Endodermal cell (in vitro differentiated cells): Measurements from ENCODE around the gene PTPRU. TPM values are rescaled to one million over a fixed set of nuclear protein-coding genes. Genes with fewer than 3 reads are reported as not detected.

ENCODE experiments used
- DNase-seq: peaks from one replicate; pipeline ENCODE4 v3.0.0-alpha.2; 2017
- H3K27ac ChIP-seq: 2 replicates; pipeline ENCODE4 v1.5.1; 2013; ENCODE audit warnings: mild to moderate bottlenecking, low read depth, low read length, moderate library complexity
- H3K27me3 ChIP-seq: 2 replicates; pipeline ENCODE4 v1.6.1; 2013; ENCODE audit warnings: mild to moderate bottlenecking, low read length, moderate library complexity; ENCODE audit not compliant: insufficient read depth, control insufficient read depth, poor library complexity, severe bottlenecking
- H3K36me3 ChIP-seq: 2 replicates; pipeline ENCODE4 v1.7.0; 2013; ENCODE audit warnings: mild to moderate bottlenecking, low read length, moderate library complexity; ENCODE audit not compliant: control insufficient read depth, insufficient read depth
- H3K4me1 ChIP-seq: one replicate; pipeline ENCODE4 v1.7.0; 2013; ENCODE audit warnings: low read length; ENCODE audit not compliant: control insufficient read depth, insufficient read depth
- H3K4me3 ChIP-seq: 2 replicates; pipeline ENCODE4 v1.5.1; 2013; ENCODE audit warnings: mild to moderate bottlenecking, low read length, moderate library complexity
- H3K9ac ChIP-seq: 2 replicates; pipeline ENCODE4 v1.6.1; 2013; ENCODE audit warnings: mild to moderate bottlenecking, low read length, moderate library complexity; ENCODE audit not compliant: poor library complexity, severe bottlenecking; ENCODE audit errors: extremely low read depth
- H3K9me3 ChIP-seq: 2 replicates; pipeline ENCODE4 v1.6.1; 2013; ENCODE audit warnings: mild to moderate bottlenecking, low read length, moderate library complexity; ENCODE audit not compliant: control insufficient read depth
- H3K27ac Mint-ChIP-seq: 2 replicates; pipeline ENCODE4 v1.8.0; 2020; ENCODE audit warnings: mixed read lengths
- H3K27me3 Mint-ChIP-seq: 2 replicates; pipeline ENCODE4 v1.8.0; 2021; ENCODE audit warnings: mild to moderate bottlenecking, mixed read lengths; ENCODE audit not compliant: insufficient read depth
- H3K36me3 Mint-ChIP-seq: 2 replicates; pipeline ENCODE4 v1.8.0; 2020; ENCODE audit warnings: low read depth, mixed read lengths
- H3K4me1 Mint-ChIP-seq: 2 replicates; pipeline ENCODE4 v1.8.0; 2020; ENCODE audit warnings: mixed read lengths
- H3K4me3 Mint-ChIP-seq: 2 replicates; pipeline ENCODE4 v1.8.0; 2020; ENCODE audit warnings: mild to moderate bottlenecking, moderate library complexity, mixed read lengths
- H3K9me3 Mint-ChIP-seq: 2 replicates; pipeline ENCODE4 v1.8.0; 2020; ENCODE audit warnings: mild to moderate bottlenecking, mixed read lengths
- WGBS, 2 experiments: methylation state at CpG; one replicate each; pipeline versions ENCODE4 v1.1.5 to v1.1.7; 2013; ENCODE audit warnings: missing lambda C conversion rate in 2 of 2, mixed read lengths in 1 of 2; ENCODE audit not compliant: insufficient coverage in 1 of 2, insufficient read length in 1 of 2; 5-methylcytosine and 5-hydroxymethylcytosine counted together
- total RNA-seq, 2 donors: library from RNA; stranded (reverse); fragmentation: NEBNext Ultra II Directional in 1 of 2; extraction: Animal tissue kit (Norgen Biotek cat#: 25700) in 1 of 2; gene quantifications; 2 replicates in 1 of 2; 3 replicates in 1 of 2; pipeline ENCODE4 v1.2.1, GENCODE V29; 2021
- TF ChIP-seq, protein P1 (sequence below): fragments of 200-600 bp; sonication (generic); conservative IDR thresholded peaks from 2 replicates; pipeline ENCODE4 v1.5.0; 2021; ENCODE audit warnings: antibody characterized with exemption, mild to moderate bottlenecking

The PTPRU gene
- total RNA-seq, 2 donors from 2014 or later, result 49.8 to 73.1 TPM

GRCh38 chr1:29259802-29260441 lies 23.6 kb downstream of the PTPRU start:
- Mint-ChIP-seq H3K27ac (no peak overlapping the region), H3K27me3 (peaks cover 31% of the 10 kb centered on the region), H3K4me3 (peak overlapping the region; percentile 67), H3K4me1 (peaks cover 37% of the 10 kb centered on the region), H3K36me3 (peaks cover 18% of the 10 kb centered on the region), H3K9me3 (peaks cover 11% of the 10 kb centered on the region)
- peak overlapping the region; percentile 65 for H3K4me3 ChIP-seq
- peaks cover 5% of the 10 kb centered on the region for H3K36me3 ChIP-seq
- H3K4me1 ChIP-seq, result no peaks in the 10 kb centered on the region
- H3K9me3 ChIP-seq, result no peaks in the 10 kb centered on the region
- H3K27me3 ChIP-seq, result peaks cover 5% of the 10 kb centered on the region
- no peak overlapping the region for H3K27ac ChIP-seq
- TF ChIP-seq, protein P1, sequence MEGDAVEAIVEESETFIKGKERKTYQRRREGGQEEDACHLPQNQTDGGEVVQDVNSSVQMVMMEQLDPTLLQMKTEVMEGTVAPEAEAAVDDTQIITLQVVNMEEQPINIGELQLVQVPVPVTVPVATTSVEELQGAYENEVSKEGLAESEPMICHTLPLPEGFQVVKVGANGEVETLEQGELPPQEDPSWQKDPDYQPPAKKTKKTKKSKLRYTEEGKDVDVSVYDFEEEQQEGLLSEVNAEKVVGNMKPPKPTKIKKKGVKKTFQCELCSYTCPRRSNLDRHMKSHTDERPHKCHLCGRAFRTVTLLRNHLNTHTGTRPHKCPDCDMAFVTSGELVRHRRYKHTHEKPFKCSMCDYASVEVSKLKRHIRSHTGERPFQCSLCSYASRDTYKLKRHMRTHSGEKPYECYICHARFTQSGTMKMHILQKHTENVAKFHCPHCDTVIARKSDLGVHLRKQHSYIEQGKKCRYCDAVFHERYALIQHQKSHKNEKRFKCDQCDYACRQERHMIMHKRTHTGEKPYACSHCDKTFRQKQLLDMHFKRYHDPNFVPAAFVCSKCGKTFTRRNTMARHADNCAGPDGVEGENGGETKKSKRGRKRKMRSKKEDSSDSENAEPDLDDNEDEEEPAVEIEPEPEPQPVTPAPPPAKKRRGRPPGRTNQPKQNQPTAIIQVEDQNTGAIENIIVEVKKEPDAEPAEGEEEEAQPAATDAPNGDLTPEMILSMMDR, result no peak
- no peak overlapping the region for H3K9ac ChIP-seq
- DNase-seq, result peak; percentile 91
- 5% methylated on average over 4 to 56 of the region's 56 CpGs for WGBS, 2 experiments

- Histone ChIP-seq H3K36me3 (peaks cover 5% of the 10 kb centered on the region), H3K27me3 (peaks cover 5% of the 10 kb centered on the region), H3K27ac (no peak overlapping the region), H3K4me1 (no peaks in the 10 kb centered on the region), H3K9me3 (no peaks in the 10 kb centered on the region), H3K4me3 (no peak overlapping the region), H3K9ac (no peak overlapping the region)
- Mint-ChIP-seq H3K9me3 (peaks cover 11% of the 10 kb centered on the region), H3K36me3 (peaks cover 23% of the 10 kb centered on the region), H3K27me3 (peaks cover 31% of the 10 kb centered on the region), H3K4me3 (peak overlapping the region; percentile 67), H3K4me1 (peaks cover 37% of the 10 kb centered on the region), H3K27ac (no peak overlapping the region)
- DNase-seq, result peak; percentile 76
- 92 to 97% methylated on average over 12 to 29 of the region's 29 CpGs for WGBS, 2 experiments
- TF ChIP-seq, protein P1, result no peak
Measured at GRCh38 chr1:29260531-29260930, 24.2 kb downstream of the PTPRU start.

DNA sequence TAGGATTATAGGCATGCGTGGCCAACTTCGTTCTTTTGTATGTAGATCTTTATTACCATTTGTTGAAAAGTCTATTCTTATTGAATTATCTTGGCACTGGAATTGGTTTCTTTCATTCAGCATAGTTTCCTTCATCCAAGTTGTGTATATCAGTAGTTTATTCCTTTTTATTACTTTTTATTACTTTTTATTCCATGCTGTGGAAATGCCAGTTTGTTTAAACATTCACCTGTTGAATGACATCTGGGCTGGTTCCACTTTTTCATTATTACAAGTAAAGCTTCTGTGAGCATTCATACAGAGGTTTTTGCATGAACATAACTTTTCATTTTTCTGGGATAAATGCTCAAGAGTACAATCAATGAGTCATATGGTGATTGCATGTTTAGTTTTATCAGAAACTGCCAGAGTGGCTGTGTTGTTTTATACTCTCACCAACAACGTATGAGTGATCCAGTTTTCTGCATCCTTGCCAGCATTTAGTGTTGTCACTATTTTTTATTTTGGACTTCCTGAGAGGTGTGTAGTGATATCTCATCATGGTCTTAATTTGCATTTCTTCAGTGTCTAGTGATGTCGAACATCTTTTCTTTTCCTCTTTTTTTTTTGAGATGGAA lies 28.6 kb downstream of the PTPRU start:
- no peak for DNase-seq
- H3K9me3 ChIP-seq, result no peaks in the 10 kb centered on the region
- peaks cover 11% of the 10 kb centered on the region for H3K9me3 Mint-ChIP-seq
- H3K27me3 ChIP-seq, result no peaks in the 10 kb centered on the region
- TF ChIP-seq, protein P1, result no peak
- no peak overlapping the region for H3K27ac Mint-ChIP-seq
- H3K36me3 Mint-ChIP-seq, result peaks cover 25% of the 10 kb centered on the region
- peaks cover 7% of the 10 kb centered on the region for H3K4me1 Mint-ChIP-seq
- H3K4me3 Mint-ChIP-seq, result no peak overlapping the region
- H3K36me3 ChIP-seq, result peaks cover 5% of the 10 kb centered on the region
- no peaks in the 10 kb centered on the region for H3K4me1 ChIP-seq
- H3K4me3 ChIP-seq, result no peak overlapping the region
- no peak overlapping the region for H3K9ac ChIP-seq
- 88 to 100% methylated on average over 3 to 4 of the region's 4 CpGs for WGBS, 2 experiments
- H3K27ac ChIP-seq, result no peak overlapping the region
- peaks cover 18% of the 10 kb centered on the region for H3K27me3 Mint-ChIP-seq
